OCI-LY3 (cell line): ENCODE results near the gene RAPGEF1.

Experiments used
- EZH2phosphoT487 ChIP-seq: fragments of 200-600 bp; shearing (Covaris generic); IDR thresholded peaks from 2 replicates; pipeline ENCODE4 v1.6.1; 2018; ENCODE audit warnings: antibody characterized with exemption, mixed run types, low read depth
- TF ChIP-seq, protein P1 (sequence below): fragments of 200-600, 300-600 bp; sonication (generic); IDR thresholded peaks from 2 replicates; pipeline ENCODE4 v1.5.1; 2014; ENCODE audit warnings: antibody characterized with exemption, low read length, low read depth

- TF ChIP-seq, protein P1, sequence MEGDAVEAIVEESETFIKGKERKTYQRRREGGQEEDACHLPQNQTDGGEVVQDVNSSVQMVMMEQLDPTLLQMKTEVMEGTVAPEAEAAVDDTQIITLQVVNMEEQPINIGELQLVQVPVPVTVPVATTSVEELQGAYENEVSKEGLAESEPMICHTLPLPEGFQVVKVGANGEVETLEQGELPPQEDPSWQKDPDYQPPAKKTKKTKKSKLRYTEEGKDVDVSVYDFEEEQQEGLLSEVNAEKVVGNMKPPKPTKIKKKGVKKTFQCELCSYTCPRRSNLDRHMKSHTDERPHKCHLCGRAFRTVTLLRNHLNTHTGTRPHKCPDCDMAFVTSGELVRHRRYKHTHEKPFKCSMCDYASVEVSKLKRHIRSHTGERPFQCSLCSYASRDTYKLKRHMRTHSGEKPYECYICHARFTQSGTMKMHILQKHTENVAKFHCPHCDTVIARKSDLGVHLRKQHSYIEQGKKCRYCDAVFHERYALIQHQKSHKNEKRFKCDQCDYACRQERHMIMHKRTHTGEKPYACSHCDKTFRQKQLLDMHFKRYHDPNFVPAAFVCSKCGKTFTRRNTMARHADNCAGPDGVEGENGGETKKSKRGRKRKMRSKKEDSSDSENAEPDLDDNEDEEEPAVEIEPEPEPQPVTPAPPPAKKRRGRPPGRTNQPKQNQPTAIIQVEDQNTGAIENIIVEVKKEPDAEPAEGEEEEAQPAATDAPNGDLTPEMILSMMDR = no peak
- no peak for TF ChIP-seq EZH2phosphoT487
Measured at GRCh38 chr9:131594906-131595665, 144.8 kb downstream of the RAPGEF1 start.
